Measurements from ENCODE around the gene CSNK2A3. TPM values are rescaled to one million over a fixed set of nuclear protein-coding genes. Genes with fewer than 3 reads are reported as not detected.

Gene CSNK2A3
- total RNA-seq, 1 donor from 2014 or later: 1.9 TPM

- Mint-ChIP-seq H3K27me3 (ENCODE audit: low read depth) (peaks cover 3% of the 10 kb centered on the region), H3K36me3 (no peaks in the 10 kb centered on the region), H3K4me1 (peaks cover 26% of the 10 kb centered on the region), H3K9me3 (no peaks in the 10 kb centered on the region), H3K27ac (no peak overlapping the region), H3K4me3 (no peak overlapping the region)
- TF ChIP-seq CTCF (IDR thresholded peaks at IDR 0.05; ENCODE audit: unreplicated experiment): no peak
- DNase-seq (ENCODE audit: low spot score in 2 of 2, unreplicated experiment in 2 of 2): no peak
Observed at GRCh38 chr11:11351042-11351586, 1.9 kb downstream of the CSNK2A3 start.

GRCh38 chr11:11349870-11350337 lies 3.1 kb downstream of the CSNK2A3 start:
- H3K9me3 Mint-ChIP-seq: no peaks in the 10 kb centered on the region
- no peaks in the 10 kb centered on the region for H3K36me3 Mint-ChIP-seq
- peaks cover 26% of the 10 kb centered on the region for H3K4me1 Mint-ChIP-seq
- peaks cover 11% of the 10 kb centered on the region for H3K27me3 Mint-ChIP-seq (ENCODE audit: low read depth)
- no peak overlapping the region for H3K4me3 Mint-ChIP-seq
- no peak for DNase-seq (ENCODE audit: low spot score in 2 of 2, unreplicated experiment in 2 of 2)
- peak overlapping the region; percentile 7 for H3K27ac Mint-ChIP-seq
- no peak for TF ChIP-seq CTCF (IDR thresholded peaks at IDR 0.05; ENCODE audit: unreplicated experiment)

GRCh38 chr11:11349106-11349825 lies 3.8 kb downstream of the CSNK2A3 start:
- TF ChIP-seq CTCF (IDR thresholded peaks at IDR 0.05; ENCODE audit: unreplicated experiment): no peak
- peaks cover 26% of the 10 kb centered on the region for H3K4me1 Mint-ChIP-seq
- no peak for DNase-seq (ENCODE audit: low spot score in 2 of 2, unreplicated experiment in 2 of 2)

GRCh38 chr11:11348303-11348702 lies 4.7 kb downstream of the CSNK2A3 start:
- DNase-seq (ENCODE audit: low spot score in 2 of 2, unreplicated experiment in 2 of 2): no peak
- Mint-ChIP-seq H3K4me1 (peaks cover 26% of the 10 kb centered on the region), H3K27ac (no peak overlapping the region), H3K27me3 (ENCODE audit: low read depth) (peaks cover 16% of the 10 kb centered on the region), H3K4me3 (no peak overlapping the region), H3K36me3 (no peaks in the 10 kb centered on the region), H3K9me3 (no peaks in the 10 kb centered on the region)
- no peak for TF ChIP-seq CTCF (IDR thresholded peaks at IDR 0.05; ENCODE audit: unreplicated experiment)

More at GRCh38 chr11:11349106-11349825, 3.8 kb downstream of the CSNK2A3 start:
- Mint-ChIP-seq H3K9me3 (no peaks in the 10 kb centered on the region), H3K27me3 (ENCODE audit: low read depth) (peaks cover 10% of the 10 kb centered on the region), H3K27ac (no peak overlapping the region), H3K36me3 (no peaks in the 10 kb centered on the region), H3K4me3 (no peak overlapping the region)

GRCh38 chr11:11347592-11347991 lies 5.5 kb downstream of the CSNK2A3 start:
- no peaks in the 10 kb centered on the region for H3K9me3 Mint-ChIP-seq
- H3K27ac Mint-ChIP-seq: no peak overlapping the region
- peaks cover 26% of the 10 kb centered on the region for H3K4me1 Mint-ChIP-seq

More at GRCh38 chr11:11347592-11347991, 5.5 kb downstream of the CSNK2A3 start:
- H3K4me3 Mint-ChIP-seq: no peak overlapping the region
- no peaks in the 10 kb centered on the region for H3K36me3 Mint-ChIP-seq
- DNase-seq (ENCODE audit: low spot score in 2 of 2, unreplicated experiment in 2 of 2): no peak
- H3K27me3 Mint-ChIP-seq (ENCODE audit: low read depth): peaks cover 16% of the 10 kb centered on the region
- TF ChIP-seq CTCF (IDR thresholded peaks at IDR 0.05; ENCODE audit: unreplicated experiment): no peak

Measured in mesothelial cell of epicardium (in vitro differentiated cells).